GM23338 (cell line): ENCODE measurements around the gene TPO. TPM values are rescaled to one million over a fixed set of nuclear protein-coding genes. Genes with fewer than 3 reads are reported as not detected.

Source experiments
- ATAC-seq: fragments of 200-7000 bp; cut with Tn5 transposase; 3 replicates; pipeline ENCODE4 v1.9.1; 2020
- DNase-seq: peaks from one replicate; pipeline ENCODE4 v3.0.0-alpha.2; 2015; ENCODE audit warnings: low spot score
- H2AFZ ChIP-seq: fragments of 200-600 bp; sonication (generic); 2 replicates; pipeline ENCODE4 v1.8.0; 2016; ENCODE audit warnings: antibody characterized with exemption, mild to moderate bottlenecking, moderate library complexity
- H3F3A ChIP-seq: fragments of 200-600 bp; sonication (generic); replicated peaks from 2 replicates; pipeline ENCODE4 v1.8.0; 2017; ENCODE audit warnings: antibody characterized with exemption, mixed run types, low read depth
- H3K27ac ChIP-seq: fragments of 200-600 bp; sonication (generic); 2 replicates; pipeline ENCODE4 v1.6.1; 2016; ENCODE audit warnings: low read depth
- H3K27me3 ChIP-seq: fragments of 200-600 bp; sonication (generic); 2 replicates; pipeline ENCODE4 v1.8.0; 2016; ENCODE audit warnings: mild to moderate bottlenecking, mixed run types, moderate library complexity; ENCODE audit not compliant: insufficient read depth
- H3K36me3 ChIP-seq: fragments of 200-600 bp; sonication (generic); 2 replicates; pipeline ENCODE4 v1.8.0; 2016; ENCODE audit warnings: mild to moderate bottlenecking; ENCODE audit not compliant: insufficient read depth
- H3K4me1 ChIP-seq: fragments of 200-600 bp; sonication (generic); 2 replicates; pipeline ENCODE4 v1.8.0; 2016; ENCODE audit warnings: mild to moderate bottlenecking, moderate library complexity; ENCODE audit not compliant: insufficient read depth
- H3K4me2 ChIP-seq: fragments of 200-600 bp; sonication (generic); 2 replicates; pipeline ENCODE4 v1.7.1; 2017; ENCODE audit warnings: mixed run types
- H3K4me3 ChIP-seq: fragments of 200-600 bp; sonication (generic); 2 replicates; pipeline ENCODE4 v1.6.1; 2016; ENCODE audit warnings: mixed run types
- H3K79me2 ChIP-seq: fragments of 200-600 bp; sonication (generic); replicated peaks from 2 replicates; pipeline ENCODE4 v1.8.0; 2017; ENCODE audit warnings: mild to moderate bottlenecking; ENCODE audit not compliant: insufficient read depth
- H3K9me2 ChIP-seq: fragments of 200-600 bp; sonication (generic); 2 replicates; pipeline ENCODE4 v1.8.0; 2017; ENCODE audit not compliant: insufficient read depth
- H4K20me1 ChIP-seq: fragments of 200-600 bp; sonication (generic); replicated peaks from 2 replicates; pipeline ENCODE4 v1.8.0; 2017; ENCODE audit warnings: mild to moderate bottlenecking; ENCODE audit not compliant: insufficient read depth
- H3K27ac Mint-ChIP-seq: 2 replicates; pipeline ENCODE4 v1.8.0; 2020; ENCODE audit warnings: inconsistent platforms, mild to moderate bottlenecking, moderate library complexity, mixed read lengths
- H3K27me3 Mint-ChIP-seq: 3 replicates; pipeline ENCODE4 v1.8.0; 2022; ENCODE audit warnings: low read depth, mild to moderate bottlenecking, moderate library complexity, mixed read lengths, inconsistent platforms; ENCODE audit not compliant: insufficient read depth, poor library complexity
- H3K36me3 Mint-ChIP-seq: 3 replicates; pipeline ENCODE4 v1.8.0; 2021; ENCODE audit warnings: low read depth, mild to moderate bottlenecking, inconsistent platforms, moderate library complexity, mixed read lengths
- H3K4me1 Mint-ChIP-seq: 3 replicates; pipeline ENCODE4 v1.8.0; 2020; ENCODE audit warnings: mild to moderate bottlenecking, inconsistent platforms, mixed read lengths
- H3K4me3 Mint-ChIP-seq: 3 replicates; pipeline ENCODE4 v1.8.0; 2021; ENCODE audit warnings: moderate library complexity, mild to moderate bottlenecking, inconsistent platforms, mixed read lengths
- H3K9me3 Mint-ChIP-seq: 3 replicates; pipeline ENCODE4 v1.8.0; 2020; ENCODE audit warnings: moderate library complexity, mild to moderate bottlenecking, inconsistent platforms, mixed read lengths
- CREB1 ChIP-seq: fragments of 250-450 bp; sonication (Bioruptor Pico); IDR thresholded peaks from 2 replicates; pipeline ENCODE4 v1.5.0; 2020; ENCODE audit warnings: low read depth, mild to moderate bottlenecking, moderate library complexity
- CTCF ChIP-seq, 2 experiments: fragments of 200-600 bp in 1 of 2; sonication (generic) in 1 of 2; conservative IDR thresholded peaks; 2 replicates each; pipeline versions ENCODE4 v1.5.1 to v1.6.1; 2016 to 2017; ENCODE audit warnings: antibody characterized with exemption in 2 of 2, low read depth in 2 of 2, mild to moderate bottlenecking in 2 of 2, moderate library complexity in 1 of 2
- ETS1 ChIP-seq: IDR thresholded peaks from 2 replicates; pipeline ENCODE4 v1.6.1; 2016; ENCODE audit warnings: antibody characterized with exemption
- EZH2phosphoT487 ChIP-seq: fragments of 200-600 bp; sonication (generic); IDR thresholded peaks from one replicate; pipeline ENCODE4 v1.8.1; 2018; ENCODE audit warnings: antibody characterized with exemption; ENCODE audit not compliant: unreplicated experiment
- JUNB ChIP-seq: IDR thresholded peaks from one replicate; pipeline ENCODE4 v1.6.1; 2016; ENCODE audit warnings: antibody characterized with exemption; ENCODE audit not compliant: unreplicated experiment
- NANOG ChIP-seq: IDR thresholded peaks from 2 replicates; pipeline ENCODE4 v1.6.1; 2016; ENCODE audit warnings: antibody characterized with exemption, borderline replicate concordance
- POLR2AphosphoS5 ChIP-seq: IDR thresholded peaks from 2 replicates; pipeline ENCODE4 v1.6.1; 2016; ENCODE audit warnings: antibody characterized with exemption, low read depth
- REST ChIP-seq: IDR thresholded peaks from one replicate; pipeline ENCODE4 v1.6.1; 2018; ENCODE audit warnings: antibody characterized with exemption; ENCODE audit not compliant: unreplicated experiment
- STAT1 ChIP-seq: IDR thresholded peaks from one replicate; pipeline ENCODE4 v1.6.1; 2016; ENCODE audit warnings: antibody characterized with exemption; ENCODE audit not compliant: unreplicated experiment
- ZNF114 ChIP-seq: fragments of 250-450 bp; sonication (Bioruptor Pico); IDR thresholded peaks from 2 replicates; pipeline ENCODE4 v1.5.0; 2020; ENCODE audit warnings: mild to moderate bottlenecking, moderate library complexity
- ZNF462 ChIP-seq: fragments of 250-450 bp; sonication (Bioruptor Pico); IDR thresholded peaks from 2 replicates; pipeline ENCODE4 v1.5.0; 2020; ENCODE audit warnings: mild to moderate bottlenecking, moderate library complexity
- polyA plus RNA-seq: library from polyadenylated mRNA; unstranded; fragments of >200 nt; fragmentation: Nextera tagmentation; extraction: Ambion mirVana; gene quantifications from 2 replicates; pipeline ENCODE4 v1.2.1, GENCODE V29; 2016
- total RNA-seq: library from RNA; depleted of rRNA; stranded (reverse); fragments of >200 nt; shearing (Covaris generic); gene quantifications from 2 replicates; pipeline ENCODE4 v1.2.3, GENCODE V29; 2014

TPO gene
- total and polyA plus RNA-seq, 2 experiments from 2014 or later: 0.74 TPM; not detected in 1

GRCh38 chr2:1511455-1511854, 98.2 kb downstream of the TPO start (continued):
- TF ChIP-seq STAT1 (no peak), ZNF462 (CRISPR knock-in tag) (no peak)

- Mint-ChIP-seq H3K27me3 (peaks cover 8% of the 10 kb centered on the region), H3K4me3 (no peak overlapping the region), H3K9me3 (no peaks in the 10 kb centered on the region; the same call in 2 of the 3 replicates), H3K36me3 (no peaks in the 10 kb centered on the region), H3K27ac (no peak overlapping the region), H3K4me1 (peaks cover 15% of the 10 kb centered on the region)
- no peak for DNase-seq
- H3F3A ChIP-seq: no peaks in the 10 kb centered on the region
- ATAC-seq: no peak
- no peaks in the 10 kb centered on the region for H3K79me2 ChIP-seq
- no peak overlapping the region for H3K4me2 ChIP-seq
- H4K20me1 ChIP-seq: no peaks in the 10 kb centered on the region
- no peak overlapping the region for H3K4me3 ChIP-seq
- H3K27ac ChIP-seq: no peak overlapping the region
- H3K36me3 ChIP-seq: no peaks in the 10 kb centered on the region
- no peak overlapping the region for H2AFZ ChIP-seq
- no peaks in the 10 kb centered on the region for H3K4me1 ChIP-seq
- H3K27me3 ChIP-seq: no peaks in the 10 kb centered on the region
- no peaks in the 10 kb centered on the region for H3K9me2 ChIP-seq
- no peak for TF ChIP-seq JUNB
- no peak for TF ChIP-seq CREB1 (CRISPR knock-in tag)
- no peak for TF ChIP-seq ZNF114 (CRISPR knock-in tag)
- no peak for TF ChIP-seq STAT1
- no peak for TF ChIP-seq CTCF (conservative IDR thresholded peaks at IDR 0.05; ENCODE audit: low read depth in 2 of 2)
- TF ChIP-seq REST: no peak
- no peak for TF ChIP-seq POLR2AphosphoS5
- TF ChIP-seq EZH2phosphoT487: no peak
- TF ChIP-seq NANOG: no peak
- TF ChIP-seq ETS1: no peak
Measured at GRCh38 chr2:1512321-1513289, 99.3 kb downstream of the TPO start.
